Right lobe of liver (tissue), 4 donors: ENCODE data around the gene FLII.

ENCODE experiments used
- POLR2A ChIP-seq: fragments of 450-650 bp; IDR thresholded peaks from one replicate; pipeline ENCODE4 v1.6.1; 2017; ENCODE audit warnings: antibody characterized with exemption, mild to moderate bottlenecking
- TF ChIP-seq, protein P1 (sequence below), 4 donors: fragments of 200-600 bp in 3 of 4; fragments of 450-650 bp in 1 of 4; IDR thresholded peaks; one replicate each; pipeline versions ENCODE4 v1.5.1 to v1.8.0; 2016 to 2022; ENCODE audit warnings: antibody characterized with exemption in 4 of 4, mild to moderate bottlenecking in 2 of 4
- donor health status: DM: no; HTN: no; CAD: no.
- donor health status: DM: no; HTN: no; CAD: no.
- donor health status: DM: no; HTN: yes; CAD: no.

DNA sequence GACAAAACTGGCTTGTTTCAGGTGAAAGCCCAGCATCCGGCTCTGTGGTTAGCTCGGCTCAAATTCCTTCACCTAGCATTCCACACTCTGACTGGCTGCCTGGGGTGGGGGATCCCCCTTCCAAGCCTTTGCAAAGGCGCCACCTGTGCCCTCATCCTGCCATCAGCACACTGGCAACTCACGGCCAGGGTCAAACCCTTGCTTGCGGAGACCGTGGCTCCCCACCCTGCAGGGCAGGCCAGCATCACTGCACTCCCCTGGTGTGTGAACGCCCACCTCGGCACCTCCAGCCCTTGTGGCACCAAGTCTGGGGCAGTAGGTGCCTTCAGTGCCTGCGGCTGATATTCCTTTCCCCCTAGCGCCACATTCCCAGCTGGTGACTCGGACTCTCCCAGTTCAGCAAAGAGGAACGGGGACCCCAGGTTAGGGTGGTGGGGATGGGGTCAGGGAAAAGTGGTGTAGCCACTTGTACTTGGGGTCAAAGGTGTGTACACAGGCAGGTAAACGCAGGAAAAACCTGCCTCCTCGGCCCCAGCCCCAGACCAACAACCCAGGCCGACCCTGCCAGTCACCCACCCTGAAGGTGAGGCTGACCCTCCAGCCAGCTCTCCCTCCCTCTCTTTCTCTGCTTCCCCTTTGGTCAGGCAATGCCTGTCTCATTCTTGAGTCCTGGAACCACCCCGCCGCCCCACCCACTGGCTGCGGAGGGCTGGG lies 1.1 kb downstream of the FLII start:
- no peak for TF ChIP-seq POLR2A
- TF ChIP-seq, protein P1, sequence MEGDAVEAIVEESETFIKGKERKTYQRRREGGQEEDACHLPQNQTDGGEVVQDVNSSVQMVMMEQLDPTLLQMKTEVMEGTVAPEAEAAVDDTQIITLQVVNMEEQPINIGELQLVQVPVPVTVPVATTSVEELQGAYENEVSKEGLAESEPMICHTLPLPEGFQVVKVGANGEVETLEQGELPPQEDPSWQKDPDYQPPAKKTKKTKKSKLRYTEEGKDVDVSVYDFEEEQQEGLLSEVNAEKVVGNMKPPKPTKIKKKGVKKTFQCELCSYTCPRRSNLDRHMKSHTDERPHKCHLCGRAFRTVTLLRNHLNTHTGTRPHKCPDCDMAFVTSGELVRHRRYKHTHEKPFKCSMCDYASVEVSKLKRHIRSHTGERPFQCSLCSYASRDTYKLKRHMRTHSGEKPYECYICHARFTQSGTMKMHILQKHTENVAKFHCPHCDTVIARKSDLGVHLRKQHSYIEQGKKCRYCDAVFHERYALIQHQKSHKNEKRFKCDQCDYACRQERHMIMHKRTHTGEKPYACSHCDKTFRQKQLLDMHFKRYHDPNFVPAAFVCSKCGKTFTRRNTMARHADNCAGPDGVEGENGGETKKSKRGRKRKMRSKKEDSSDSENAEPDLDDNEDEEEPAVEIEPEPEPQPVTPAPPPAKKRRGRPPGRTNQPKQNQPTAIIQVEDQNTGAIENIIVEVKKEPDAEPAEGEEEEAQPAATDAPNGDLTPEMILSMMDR (IDR thresholded peaks at IDR 0.05), result no peak
